ENCODE results near the gene WBP1L.

The WBP1L gene

GRCh38 chr10:102752934-102753664, 9.4 kb downstream of the WBP1L start:
- Histone ChIP-seq H3K9me3 (ENCODE audit: insufficient read depth, low read length) (no peaks in the 10 kb centered on the region), H3K4me2 (ENCODE audit: low read depth, low read length, poor library complexity, severe bottlenecking) (no peak overlapping the region), H3K79me2 (ENCODE audit: insufficient read depth, low read length) (peaks cover 72% of the 10 kb centered on the region), H3K4me3 (ENCODE audit: insufficient read depth, low read length, poor library complexity, severe bottlenecking) (no peak overlapping the region), H3F3A (ENCODE audit: insufficient read depth) (no peaks in the 10 kb centered on the region), H4K20me1 (ENCODE audit: low read depth, low read length) (0 out of 2 replicates have a peak, but pooled peaks cover 2% of the 10 kb centered on the region), H3K9ac (ENCODE audit: low read length) (no peak overlapping the region), H3K27me3 (ENCODE audit: low read length) (no peaks in the 10 kb centered on the region), H2AFZ (ENCODE audit: low read depth, low read length, severe bottlenecking) (no peak overlapping the region), H3K27ac (ENCODE audit: low read depth, low read length) (no peak overlapping the region), H3K36me3 (ENCODE audit: low read length) (no peaks in the 10 kb centered on the region), H3K9me2 (replicated peaks; ENCODE audit: insufficient read depth, low read length) (no peaks in the 10 kb centered on the region)
- TF ChIP-seq CTCF (IDR thresholded peaks at IDR 0.05; ENCODE audit: insufficient read depth, low read length, poor library complexity, severe bottlenecking) (peak; percentile 45), EZH2phosphoT487 (conservative IDR thresholded peaks at IDR 0.05; ENCODE audit: low read length) (no peak)

- no peak overlapping the region for H3K9ac ChIP-seq (ENCODE audit: low read length)
- H3K27ac ChIP-seq (ENCODE audit: low read depth, low read length), result no peak overlapping the region
- H2AFZ ChIP-seq (ENCODE audit: low read depth, low read length, severe bottlenecking), result no peak overlapping the region
- no peak overlapping the region for H3K4me2 ChIP-seq (ENCODE audit: low read depth, low read length, poor library complexity, severe bottlenecking)
- no peaks in the 10 kb centered on the region for H3F3A ChIP-seq (ENCODE audit: insufficient read depth)
- H3K36me3 ChIP-seq (ENCODE audit: low read length), result no peaks in the 10 kb centered on the region
- H4K20me1 ChIP-seq (ENCODE audit: low read depth, low read length), result 0 out of 2 replicates have a peak, but pooled peaks cover 2% of the 10 kb centered on the region
- no peaks in the 10 kb centered on the region for H3K9me2 ChIP-seq (replicated peaks; ENCODE audit: insufficient read depth, low read length)
- no peaks in the 10 kb centered on the region for H3K27me3 ChIP-seq (ENCODE audit: low read length)
- no peak overlapping the region for H3K4me3 ChIP-seq (ENCODE audit: insufficient read depth, low read length, poor library complexity, severe bottlenecking)
- H3K79me2 ChIP-seq (ENCODE audit: insufficient read depth, low read length), result peaks cover 72% of the 10 kb centered on the region
- H3K9me3 ChIP-seq (ENCODE audit: insufficient read depth, low read length), result no peaks in the 10 kb centered on the region
- TF ChIP-seq EZH2phosphoT487 (conservative IDR thresholded peaks at IDR 0.05; ENCODE audit: low read length) (no peak), CTCF (IDR thresholded peaks at IDR 0.05; ENCODE audit: insufficient read depth, low read length, poor library complexity, severe bottlenecking) (no peak)
Observed at GRCh38 chr10:102753718-102754117, 10.0 kb downstream of the WBP1L start.

GRCh38 chr10:102757323-102757722, 13.6 kb downstream of the WBP1L start:
- H4K20me1 ChIP-seq (ENCODE audit: low read depth, low read length), result no peaks in the 10 kb centered on the region
- H3K79me2 ChIP-seq (ENCODE audit: insufficient read depth, low read length), result peaks cover 81% of the 10 kb centered on the region
- TF ChIP-seq EZH2phosphoT487 (conservative IDR thresholded peaks at IDR 0.05; ENCODE audit: low read length), result no peak
- no peak for TF ChIP-seq CTCF (IDR thresholded peaks at IDR 0.05; ENCODE audit: insufficient read depth, low read length, poor library complexity, severe bottlenecking)
- no peak overlapping the region for H2AFZ ChIP-seq (ENCODE audit: low read depth, low read length, severe bottlenecking)
- H3K4me3 ChIP-seq (ENCODE audit: insufficient read depth, low read length, poor library complexity, severe bottlenecking), result no peak overlapping the region
- H3K27ac ChIP-seq (ENCODE audit: low read depth, low read length), result no peak overlapping the region
- H3K9ac ChIP-seq (ENCODE audit: low read length), result no peak overlapping the region
- H3K4me2 ChIP-seq (ENCODE audit: low read depth, low read length, poor library complexity, severe bottlenecking), result no peak overlapping the region
- H3K36me3 ChIP-seq (ENCODE audit: low read length), result 0 out of 2 replicates have a peak, but pooled peaks cover 5% of the 10 kb centered on the region
- H3F3A ChIP-seq (ENCODE audit: insufficient read depth), result no peaks in the 10 kb centered on the region
- no peaks in the 10 kb centered on the region for H3K9me3 ChIP-seq (ENCODE audit: insufficient read depth, low read length)
- H3K27me3 ChIP-seq (ENCODE audit: low read length), result no peaks in the 10 kb centered on the region
- H3K9me2 ChIP-seq (replicated peaks; ENCODE audit: insufficient read depth, low read length), result no peaks in the 10 kb centered on the region

All from SU-DHL-6 (cell line).